GM12875 (cell line): ENCODE measurements around the gene RPS6KA2.

ENCODE experiments used
- H3K4me3 ChIP-seq: one replicate; pipeline ENCODE4 v1.5.1; 2011; ENCODE audit warnings: low read depth, low read length, control low read depth
- TF ChIP-seq, protein P1 (sequence below): IDR thresholded peaks from 2 replicates; pipeline ENCODE4 v1.5.1; 2011; ENCODE audit warnings: low read depth, mild to moderate bottlenecking, control low read depth, inconsistent platforms, low read length, moderate library complexity, borderline replicate concordance; ENCODE audit not compliant: insufficient read depth

Gene RPS6KA2

DNA sequence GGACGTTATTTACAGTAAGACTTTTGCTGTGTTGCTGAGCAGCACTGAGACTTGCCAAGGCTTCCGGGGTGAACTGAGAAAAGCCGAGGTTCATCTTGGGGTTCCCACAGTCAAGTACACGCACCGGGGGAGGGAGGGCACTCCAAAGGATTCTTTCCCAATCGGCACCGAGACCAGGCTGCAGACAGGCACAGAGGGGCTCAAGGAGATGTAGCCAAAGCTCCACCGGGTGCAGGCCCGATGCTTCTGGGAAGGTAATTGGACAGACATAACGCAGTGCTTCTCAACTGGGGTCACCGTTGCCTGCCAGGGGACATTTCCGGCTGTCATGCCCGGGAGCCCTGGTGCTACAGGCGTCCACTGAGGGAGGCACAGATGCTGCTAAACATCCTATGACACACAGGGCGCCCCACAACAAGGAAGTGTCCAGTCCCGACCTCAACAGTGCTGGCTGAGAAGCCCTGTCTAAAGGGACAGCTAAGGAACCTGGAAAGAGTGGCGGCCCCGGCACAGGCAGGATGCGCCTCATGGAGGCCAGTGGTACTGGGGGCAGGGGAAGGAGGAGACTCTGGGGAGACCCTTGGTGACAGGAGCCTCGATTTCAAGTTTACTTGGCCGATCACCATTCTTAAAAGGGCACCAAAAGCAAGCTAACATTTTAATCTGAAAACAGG, 133.5 kb downstream of the RPS6KA2 start:
- no peak overlapping the region for H3K4me3 ChIP-seq
- TF ChIP-seq, protein P1, sequence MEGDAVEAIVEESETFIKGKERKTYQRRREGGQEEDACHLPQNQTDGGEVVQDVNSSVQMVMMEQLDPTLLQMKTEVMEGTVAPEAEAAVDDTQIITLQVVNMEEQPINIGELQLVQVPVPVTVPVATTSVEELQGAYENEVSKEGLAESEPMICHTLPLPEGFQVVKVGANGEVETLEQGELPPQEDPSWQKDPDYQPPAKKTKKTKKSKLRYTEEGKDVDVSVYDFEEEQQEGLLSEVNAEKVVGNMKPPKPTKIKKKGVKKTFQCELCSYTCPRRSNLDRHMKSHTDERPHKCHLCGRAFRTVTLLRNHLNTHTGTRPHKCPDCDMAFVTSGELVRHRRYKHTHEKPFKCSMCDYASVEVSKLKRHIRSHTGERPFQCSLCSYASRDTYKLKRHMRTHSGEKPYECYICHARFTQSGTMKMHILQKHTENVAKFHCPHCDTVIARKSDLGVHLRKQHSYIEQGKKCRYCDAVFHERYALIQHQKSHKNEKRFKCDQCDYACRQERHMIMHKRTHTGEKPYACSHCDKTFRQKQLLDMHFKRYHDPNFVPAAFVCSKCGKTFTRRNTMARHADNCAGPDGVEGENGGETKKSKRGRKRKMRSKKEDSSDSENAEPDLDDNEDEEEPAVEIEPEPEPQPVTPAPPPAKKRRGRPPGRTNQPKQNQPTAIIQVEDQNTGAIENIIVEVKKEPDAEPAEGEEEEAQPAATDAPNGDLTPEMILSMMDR, result no peak

DNA sequence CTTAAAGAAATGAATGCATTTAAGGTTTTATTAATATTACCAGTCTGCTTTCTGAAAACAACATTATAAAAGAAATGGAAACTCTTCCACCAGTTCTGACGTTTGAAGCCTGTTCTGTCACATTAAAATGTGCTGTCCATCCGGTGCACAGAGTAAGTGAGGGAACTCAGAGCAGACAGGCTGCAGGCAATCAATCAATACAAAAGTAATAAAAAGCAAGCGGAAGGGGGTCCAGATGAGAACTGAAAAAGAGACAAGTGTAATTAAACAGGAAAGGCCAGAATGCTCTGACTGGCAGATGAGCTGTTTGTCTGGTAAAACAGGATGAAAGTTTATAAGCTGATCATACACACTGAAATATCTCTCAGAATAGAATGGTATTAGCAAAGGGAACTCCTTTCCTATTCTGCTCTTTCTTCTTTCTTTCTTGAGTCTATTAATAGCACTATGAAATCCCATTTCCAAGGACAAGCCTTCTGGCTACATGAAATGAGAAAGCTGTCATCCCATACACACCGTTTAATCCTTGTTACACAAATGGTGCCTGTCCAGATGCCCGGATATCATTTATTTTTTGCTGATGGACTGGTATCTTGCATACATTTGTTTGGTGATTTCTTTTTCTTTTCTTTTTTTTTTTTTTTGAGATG, 134.8 kb downstream of the RPS6KA2 start:
- TF ChIP-seq, protein P1, result no peak

DNA sequence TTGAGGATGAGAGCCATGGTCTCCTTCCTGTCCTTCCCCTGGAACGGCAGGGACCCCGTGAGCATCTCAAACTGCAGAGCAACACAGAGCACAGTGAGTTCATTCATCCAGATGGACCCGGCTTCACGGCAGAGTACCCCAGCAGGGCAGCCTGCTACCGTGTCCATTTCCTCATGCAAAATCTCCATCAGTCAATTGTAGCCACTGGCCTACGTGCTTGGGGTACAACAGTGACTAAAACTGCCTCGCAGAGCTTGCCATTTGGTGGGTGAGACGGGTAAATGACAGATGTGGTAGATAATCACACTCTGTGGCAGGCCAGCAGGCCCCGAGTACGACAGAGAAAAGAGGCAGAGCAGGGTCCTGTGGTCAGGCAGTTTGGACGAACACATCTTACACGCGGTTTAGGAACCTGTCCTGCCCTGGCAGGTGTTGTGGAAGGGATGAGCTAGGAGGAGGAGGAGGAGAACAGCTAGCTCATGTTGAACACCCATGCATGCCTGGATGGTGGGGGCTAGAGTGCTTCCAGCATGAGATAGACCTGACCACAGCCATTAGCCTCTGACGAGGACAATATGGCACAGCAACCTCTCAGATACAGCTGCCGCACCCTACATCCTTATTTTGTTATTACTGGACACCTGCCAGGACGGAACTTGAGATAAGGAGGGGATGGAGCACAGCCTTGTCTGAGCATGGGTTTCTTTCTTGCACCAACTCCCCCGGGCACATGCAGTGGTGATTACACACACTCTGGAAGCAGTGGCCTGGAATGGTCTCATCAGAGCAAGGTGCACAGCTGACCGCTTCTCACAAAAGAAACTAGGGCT, 136.2 kb downstream of the RPS6KA2 start:
- H3K4me3 ChIP-seq, result no peak overlapping the region
- TF ChIP-seq, protein P1, result no peak

More for the DNA sequence above, 134.8 kb downstream of the RPS6KA2 start:
- no peak overlapping the region for H3K4me3 ChIP-seq

DNA sequence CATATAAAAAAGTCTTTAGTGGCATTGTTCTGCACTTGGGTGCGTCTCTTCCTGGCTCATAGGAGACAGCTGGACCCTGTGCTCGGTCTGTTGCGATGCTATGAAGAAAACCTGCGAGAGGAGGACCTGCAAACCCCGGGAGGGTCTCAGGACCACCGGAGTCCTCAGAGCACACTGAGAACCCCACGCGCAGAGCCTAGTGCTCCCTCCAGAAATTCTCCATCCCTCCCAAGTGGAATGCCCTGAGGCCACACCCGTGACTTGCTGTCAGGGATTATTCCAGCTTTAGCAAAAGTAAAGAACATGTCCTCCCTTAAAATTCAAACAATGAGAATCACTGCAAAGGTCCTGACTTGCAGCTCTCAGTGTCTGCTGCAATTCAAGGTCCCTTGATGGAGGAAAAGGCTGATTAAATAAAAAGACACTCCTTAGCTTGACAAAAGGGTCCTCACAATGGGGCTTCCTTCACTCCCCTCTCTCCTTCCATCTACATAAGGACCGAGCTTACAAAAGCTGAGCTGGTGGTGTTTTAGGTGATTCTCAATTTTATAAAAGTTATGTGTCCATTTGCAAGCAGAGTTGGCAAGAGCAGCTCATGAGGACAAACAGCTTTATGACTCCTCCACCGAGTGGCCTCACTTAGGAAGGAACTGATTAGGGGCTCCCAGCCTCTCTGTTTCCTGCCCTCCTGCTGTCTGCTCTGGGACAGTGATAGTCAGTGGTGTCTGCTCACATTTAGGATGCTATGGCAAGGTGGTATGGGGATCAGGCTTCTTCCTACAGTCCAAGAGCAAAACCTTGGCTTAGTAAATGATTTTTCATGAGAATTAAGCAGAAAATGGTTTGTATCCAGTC, 137.5 kb downstream of the RPS6KA2 start:
- no peak overlapping the region for H3K4me3 ChIP-seq
- TF ChIP-seq, protein P1, result no peak

DNA sequence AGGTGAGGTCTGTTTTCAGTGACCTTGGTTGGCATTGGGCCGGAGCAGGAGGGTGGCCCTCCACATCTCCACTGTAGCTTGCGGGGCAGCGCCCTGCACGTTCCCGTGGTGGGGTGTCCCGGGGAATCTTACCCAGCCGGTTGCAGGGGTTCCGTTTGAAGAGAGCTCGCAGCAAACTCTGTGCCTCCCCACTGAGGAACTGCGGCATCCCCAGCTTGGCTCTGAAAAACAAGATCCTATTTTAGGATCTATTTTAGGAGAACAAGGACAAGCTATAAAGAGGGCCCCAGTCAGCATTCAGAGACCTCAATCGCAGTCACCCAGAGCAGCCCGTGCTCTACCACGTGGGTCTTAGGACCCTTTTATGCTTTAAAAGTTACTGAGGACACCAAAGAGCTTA, 138.3 kb downstream of the RPS6KA2 start:
- H3K4me3 ChIP-seq, result no peak overlapping the region
- TF ChIP-seq, protein P1, result no peak

DNA sequence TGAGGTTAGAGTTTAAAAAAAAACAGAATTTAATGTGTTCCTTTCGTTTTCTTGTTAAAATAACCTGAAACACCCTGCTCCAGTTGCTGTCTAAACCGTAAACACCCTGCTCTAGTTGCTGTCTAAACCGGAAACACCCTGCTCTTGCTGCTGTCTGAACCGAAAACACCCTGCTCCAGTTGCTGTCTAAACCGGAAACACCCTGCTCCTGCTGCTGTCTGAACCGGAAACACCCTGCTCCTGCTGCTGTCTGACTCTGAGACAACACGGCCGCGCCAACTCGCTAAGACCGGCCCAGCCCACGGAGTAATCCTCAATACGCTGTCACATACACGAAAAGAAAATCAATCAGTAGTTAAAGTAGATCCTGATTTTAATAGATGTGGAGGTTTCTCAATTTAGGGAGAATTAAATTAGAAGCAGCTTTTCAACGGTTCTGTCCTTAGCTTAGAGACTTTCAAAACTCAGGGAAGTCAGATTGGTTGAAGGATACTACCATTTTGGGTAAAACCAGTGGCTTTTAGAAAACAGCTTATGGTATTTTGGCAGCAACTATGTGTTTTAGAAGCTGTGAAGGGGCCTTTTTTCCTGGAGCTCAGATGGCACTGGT, 138.9 kb downstream of the RPS6KA2 start:
- no peak overlapping the region for H3K4me3 ChIP-seq
- TF ChIP-seq, protein P1, result no peak
